Amygdala (tissue), 56 donors: ENCODE measurements around the gene LCN15.
A peak's percentile ranks its signal among the peaks of the same experiment; 100 is the strongest.
"Not testable (repeated sequence)": the region's sequence is repeated elsewhere in the genome, so short reads cannot be mapped to it uniquely, and the experiment has no call there.

Experiments
- DNase-seq, 56 donors: peaks; one replicate each; lab custom pipeline; 2025; lab: John Stamatoyannopoulos, UW

LCN15 gene, protein sequence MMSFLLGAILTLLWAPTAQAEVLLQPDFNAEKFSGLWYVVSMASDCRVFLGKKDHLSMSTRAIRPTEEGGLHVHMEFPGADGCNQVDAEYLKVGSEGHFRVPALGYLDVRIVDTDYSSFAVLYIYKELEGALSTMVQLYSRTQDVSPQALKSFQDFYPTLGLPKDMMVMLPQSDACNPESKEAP

DNA sequence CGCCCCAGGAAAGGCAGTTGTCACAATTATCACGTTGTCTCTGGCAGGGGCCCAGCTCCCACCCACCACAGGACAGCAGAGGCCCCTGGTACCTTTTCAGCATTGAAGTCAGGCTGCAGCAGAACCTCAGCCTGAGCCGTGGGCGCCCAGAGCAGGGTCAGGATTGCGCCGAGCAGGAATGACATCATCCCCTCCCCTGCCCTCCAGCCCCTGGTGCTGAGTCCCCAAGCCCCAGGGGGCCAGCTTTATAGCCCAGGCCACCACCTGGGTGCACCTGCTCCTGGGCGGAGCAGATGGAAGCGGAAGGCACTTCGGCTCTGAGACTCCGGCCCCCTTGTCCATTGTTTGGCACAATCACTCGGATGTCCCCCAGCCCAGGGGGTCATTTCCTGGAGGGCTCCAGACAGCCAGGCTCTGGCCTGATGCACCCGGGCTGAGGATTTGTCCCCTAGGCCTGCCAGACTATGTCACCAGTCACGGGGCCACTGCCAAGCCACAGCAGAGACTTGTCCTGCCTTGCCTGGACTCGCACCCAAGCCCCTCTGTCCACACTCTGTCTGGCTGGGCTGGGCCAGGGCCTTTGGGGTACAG, at the start of gene LCN15:
Gene LCN15 (minus strand): TSS at position 218 of the 591 bp plus-strand sequence. CDS start 30 bp downstream, at position 188.
- no peak for DNase-seq

DNA sequence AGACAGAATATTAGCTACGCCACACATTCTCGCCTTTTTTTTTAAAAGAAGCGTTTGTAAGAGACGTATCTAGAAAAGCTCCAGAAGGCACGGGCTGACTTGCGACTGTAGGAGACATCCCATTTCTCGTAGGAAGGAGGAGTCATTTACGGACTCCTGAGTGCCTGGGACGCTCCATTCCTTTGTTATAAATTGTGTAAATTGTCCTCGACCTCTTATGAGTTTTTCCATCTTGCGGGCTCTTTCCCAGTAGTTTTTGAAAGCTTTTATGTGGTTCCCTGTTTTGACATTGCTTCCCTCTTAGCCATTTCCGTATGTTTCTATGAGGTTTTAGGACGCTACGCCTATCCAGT, 44.5 kb upstream of the LCN15 start:
- DNase-seq: no peak

DNA sequence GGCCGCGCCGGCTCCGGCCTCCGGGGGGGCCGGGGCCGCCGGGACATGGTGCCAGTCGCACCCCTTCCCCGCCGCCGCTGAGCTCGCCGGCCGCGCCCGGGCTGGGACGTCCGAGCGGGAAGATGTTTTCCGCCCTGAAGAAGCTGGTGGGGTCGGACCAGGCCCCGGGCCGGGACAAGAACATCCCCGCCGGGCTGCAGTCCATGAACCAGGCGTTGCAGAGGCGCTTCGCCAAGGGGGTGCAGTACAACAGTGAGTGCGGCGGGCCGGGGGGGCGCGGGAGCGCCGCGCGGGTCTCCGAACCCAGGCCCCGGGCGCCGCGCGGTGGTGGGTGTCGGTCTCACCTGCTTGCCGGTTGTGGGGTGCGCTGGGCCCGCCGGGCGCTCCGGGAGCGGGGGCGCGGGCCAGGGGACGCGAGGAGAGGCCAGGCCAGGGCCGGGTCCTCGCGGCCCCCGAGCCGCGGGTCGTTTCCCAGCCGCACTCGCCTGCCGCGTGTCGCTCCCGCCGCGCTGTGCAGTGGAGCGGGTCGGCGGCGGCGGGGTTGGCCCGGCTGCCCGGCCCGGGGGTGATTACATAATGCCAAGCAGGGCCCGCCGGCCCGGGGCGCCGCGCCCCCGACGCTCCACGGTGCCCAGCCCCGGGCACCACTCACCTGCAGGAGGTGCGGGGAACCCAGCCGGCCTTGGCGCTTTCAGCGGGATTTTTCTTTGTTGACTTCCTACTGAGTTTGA, 43.9 kb upstream of the LCN15 start:
- peak in 11 of 56 donors; percentile 20 to 72 (median 59) for DNase-seq

DNA sequence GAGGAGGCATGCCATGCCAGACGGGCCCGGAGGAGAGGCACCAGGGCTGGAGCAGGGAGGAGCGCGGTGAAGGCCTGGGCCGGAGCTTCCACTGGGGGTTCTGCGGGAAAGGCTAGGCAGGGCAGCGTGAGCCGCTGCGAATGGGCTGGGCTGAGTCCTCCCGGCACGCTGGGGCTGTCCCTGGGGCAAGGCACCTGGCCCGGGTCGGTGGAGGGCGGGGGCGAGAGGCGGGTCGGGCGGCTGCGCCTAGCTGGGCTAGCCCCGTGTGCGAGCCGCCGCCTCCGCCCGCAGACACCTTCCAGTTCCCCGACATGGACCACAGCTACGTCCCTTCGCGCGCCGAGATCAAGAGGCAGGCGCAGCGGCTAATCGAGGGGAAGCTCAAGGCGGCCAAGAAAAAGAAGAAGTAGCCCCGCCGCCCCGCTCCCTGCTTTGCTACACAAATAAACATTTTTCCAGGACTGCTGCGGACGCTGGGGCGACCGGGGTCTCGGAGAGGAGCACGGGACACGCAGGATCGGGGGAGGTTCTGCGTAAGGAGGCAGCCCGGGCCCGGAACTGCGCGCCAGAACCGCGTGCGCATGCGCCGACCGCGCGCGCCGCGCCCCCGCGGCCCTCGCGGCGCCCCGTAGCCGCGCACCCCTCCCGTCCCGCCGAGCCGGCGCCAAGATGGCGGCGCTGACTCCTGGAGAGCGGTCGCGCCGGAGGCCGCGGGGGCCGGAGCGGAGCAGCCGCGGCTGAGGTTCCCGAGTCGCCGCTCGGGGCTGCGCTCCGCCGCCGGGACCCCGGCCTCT, 43.2 kb upstream of the LCN15 start, which contains the start of gene RABL6:
Gene RABL6 (plus strand): TSS at position 668 of the 794 bp plus-strand sequence. CDS start 249 bp downstream, outside the sequence.
- peak in 47 of 56 donors; percentile 22 to 85 (median 61) for DNase-seq

DNA sequence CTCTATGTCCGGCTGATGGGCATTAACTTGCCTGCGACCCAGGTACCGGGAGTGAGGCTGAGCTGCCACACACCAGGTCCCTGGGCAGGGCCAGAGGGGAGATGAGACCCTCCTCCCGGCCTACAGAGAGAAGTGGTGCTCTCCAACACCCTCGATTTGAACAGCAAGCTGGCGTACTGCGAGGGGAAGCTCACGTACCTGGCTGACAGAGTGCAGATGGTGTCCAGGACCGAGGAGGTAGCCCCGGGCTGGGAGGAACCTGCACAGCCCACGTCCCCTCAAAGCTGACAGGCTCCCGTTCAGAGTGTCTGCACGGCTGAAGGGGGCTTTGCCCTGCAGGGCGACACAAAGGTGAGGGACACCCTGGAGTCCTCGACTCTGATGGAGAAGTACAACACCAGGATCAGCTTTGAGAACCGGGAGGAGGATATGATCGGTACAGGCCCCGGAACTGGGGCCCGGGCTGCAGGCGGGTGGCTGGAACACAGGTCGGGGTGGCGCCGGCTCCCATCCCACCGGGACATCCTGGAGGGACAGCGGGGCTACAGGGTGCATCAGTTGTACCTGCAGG, 42.4 kb upstream of the LCN15 start:
- DNase-seq: no peak

DNA sequence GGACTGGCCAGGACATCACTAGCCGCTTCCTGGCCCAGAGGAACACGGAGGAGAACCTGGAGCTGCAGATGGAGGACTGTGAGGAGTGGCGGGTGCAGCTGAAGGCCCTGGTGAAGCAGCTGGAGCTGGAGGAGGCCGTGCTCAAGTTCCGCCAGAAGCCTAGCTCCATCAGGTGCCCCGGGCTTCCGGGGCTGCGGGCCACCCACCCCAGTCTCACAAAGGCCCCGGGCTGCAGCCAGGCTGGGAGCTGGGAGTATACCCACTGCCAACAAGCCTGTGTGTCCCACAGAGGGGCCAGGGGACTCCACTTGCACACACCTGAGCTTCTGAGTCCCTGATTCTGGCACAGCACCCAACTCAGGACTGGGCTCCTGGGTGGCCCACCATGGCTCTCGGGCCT, 41.7 kb upstream of the LCN15 start:
- DNase-seq: no peak

DNA sequence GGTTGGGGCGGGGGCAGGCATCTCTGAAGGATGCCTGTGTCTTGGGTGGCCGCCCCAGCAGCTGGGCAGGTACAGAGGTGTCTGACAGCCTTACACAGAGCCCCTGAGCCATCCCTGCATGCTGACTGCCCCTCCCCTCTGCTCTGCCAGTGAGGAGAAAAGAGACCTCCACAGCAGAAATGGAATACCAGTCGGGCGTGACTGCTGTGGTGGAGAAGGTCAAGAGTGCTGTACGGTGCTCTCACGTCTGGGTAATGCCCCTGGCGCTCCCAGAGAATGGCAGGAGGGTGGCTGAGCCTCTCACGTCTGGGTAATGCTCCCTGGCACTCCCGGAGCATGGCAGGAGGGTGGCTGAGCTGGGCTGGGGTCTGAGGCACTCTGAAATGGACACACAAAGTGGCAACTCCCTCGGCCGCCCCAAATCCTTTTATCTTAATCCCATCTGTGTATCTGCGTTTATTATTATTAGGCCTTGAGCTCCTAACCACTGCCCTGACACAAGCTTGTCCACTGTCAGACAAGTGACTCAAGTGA, 41.0 kb upstream of the LCN15 start:
- DNase-seq: no peak

DNA sequence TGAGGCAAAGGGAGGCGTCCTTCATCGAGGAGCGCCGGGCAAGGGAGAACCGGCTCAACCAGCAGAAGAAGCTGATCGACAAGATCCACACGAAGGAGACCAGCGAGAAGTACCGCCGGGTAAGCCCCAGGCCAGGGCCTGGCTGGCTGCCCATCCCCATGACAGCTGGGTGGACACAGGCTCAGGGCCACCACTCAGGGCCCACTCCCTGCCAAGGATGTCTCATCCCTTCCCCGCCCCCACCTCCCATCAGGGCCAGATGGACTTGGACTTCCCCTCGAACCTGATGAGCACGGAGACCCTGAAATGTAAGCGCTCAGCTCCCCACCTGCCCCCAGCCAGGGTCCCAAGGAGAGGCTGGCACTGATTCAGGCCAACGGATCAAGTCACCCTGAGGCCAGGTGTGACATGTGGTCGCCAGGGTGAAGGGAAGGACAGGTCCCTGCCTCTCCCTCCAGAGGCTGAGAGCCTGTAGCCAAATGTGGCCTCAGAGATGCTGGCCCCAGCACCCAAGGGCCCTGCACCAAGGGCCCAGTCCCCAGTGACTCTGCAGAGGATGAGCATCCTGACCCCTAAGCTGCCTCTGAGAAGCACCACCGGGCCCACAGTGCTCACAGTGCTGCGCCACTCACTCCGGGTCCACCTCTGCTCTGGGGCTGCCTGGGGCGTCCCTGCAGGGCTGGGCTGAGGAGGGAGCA, 40.3 kb upstream of the LCN15 start:
- no peak for DNase-seq

DNA sequence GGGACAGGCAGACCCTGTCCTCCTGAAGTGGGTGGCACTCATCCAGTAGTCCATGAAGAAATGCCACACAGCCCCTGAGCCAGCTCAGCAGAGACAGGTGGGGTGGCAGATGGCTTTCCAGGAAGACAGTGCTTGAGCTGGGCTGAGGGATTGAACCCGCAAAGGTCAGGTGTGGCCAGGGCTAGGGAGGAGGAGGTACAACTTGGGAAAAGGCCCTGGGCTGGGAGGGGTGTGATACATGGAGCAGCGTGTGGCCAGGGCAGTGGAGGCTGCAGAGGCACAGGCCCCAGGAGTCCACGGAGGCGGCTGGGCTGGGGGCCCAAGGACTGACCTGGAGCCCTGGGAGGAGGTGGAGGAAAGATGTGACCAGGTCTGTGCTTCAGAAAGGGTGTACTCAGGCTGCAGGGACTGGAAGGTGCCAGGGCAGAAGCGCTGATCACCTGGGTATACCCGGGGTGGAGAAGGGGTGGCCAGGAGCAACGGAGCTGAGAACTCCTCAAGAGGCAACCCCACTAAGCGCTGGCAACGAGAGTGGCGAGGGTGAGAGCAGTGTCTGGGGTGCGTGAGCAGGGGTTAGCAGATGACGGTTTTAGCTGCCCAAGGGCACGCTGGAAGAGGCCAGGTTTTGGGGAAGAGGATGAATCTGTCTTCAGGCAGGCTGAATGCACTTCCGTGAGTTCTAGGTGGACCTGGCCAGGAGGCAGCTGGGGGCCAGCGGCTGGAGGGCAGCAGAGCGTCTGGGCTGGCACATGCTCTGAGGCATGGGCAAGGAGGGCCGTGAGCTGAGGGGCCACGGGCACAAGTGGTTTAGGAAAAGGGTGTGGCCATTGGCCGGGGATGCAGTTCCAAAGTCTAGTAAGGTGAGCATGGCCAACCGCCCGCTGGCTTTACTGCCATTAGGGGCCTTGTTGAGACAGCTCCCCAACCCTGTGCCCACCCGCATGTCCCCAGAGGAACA, 39.5 kb upstream of the LCN15 start:
- no peak for DNase-seq

DNA sequence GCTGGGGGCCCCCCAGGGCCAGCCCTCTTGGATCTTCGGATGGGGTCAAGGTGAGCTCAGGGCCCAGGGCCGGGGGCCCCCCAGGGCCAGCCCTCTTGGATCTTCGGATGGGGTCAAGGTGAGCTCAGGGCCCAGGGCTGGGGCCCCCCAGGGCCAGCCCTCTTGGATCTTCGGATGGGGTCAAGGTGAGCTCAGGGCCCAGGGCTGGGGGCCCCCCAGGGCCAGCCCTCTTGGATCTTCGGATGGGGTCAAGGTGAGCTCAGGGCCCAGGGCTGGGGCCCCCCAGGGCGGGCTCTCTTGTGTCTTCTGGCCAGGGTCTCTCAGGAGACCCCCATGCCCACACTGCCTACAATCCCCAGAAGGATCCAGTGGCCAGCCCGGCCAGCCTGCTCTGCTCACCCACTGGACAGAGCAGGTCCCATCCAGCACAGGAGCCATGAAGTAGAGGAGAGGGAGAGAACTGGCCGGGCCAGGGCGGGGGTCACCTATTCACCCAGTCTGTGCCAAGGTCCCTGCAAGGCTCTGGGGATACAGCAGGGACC, 38.8 kb upstream of the LCN15 start:
- DNase-seq: not testable (repeated sequence)

DNA sequence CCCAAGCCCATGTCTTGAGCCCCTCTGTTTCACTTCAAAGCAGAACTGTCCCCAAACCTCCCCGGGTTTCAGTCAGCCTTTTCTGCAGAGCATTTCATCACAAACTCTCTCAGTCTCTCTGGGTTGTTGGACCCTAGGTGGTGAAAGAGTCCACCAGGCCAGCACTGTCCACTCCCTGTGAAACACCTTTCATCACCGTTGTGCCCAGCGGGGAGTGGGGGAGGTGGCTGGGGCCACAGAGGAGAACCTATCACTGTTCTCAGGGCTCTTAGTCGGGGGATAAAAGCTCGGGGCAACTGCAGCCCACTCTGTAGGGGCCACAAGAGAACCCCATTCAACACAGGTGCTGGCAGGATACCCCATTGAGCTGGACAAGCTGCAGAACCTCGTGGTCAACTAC, 38.0 kb upstream of the LCN15 start:
- DNase-seq: no peak

DNA sequence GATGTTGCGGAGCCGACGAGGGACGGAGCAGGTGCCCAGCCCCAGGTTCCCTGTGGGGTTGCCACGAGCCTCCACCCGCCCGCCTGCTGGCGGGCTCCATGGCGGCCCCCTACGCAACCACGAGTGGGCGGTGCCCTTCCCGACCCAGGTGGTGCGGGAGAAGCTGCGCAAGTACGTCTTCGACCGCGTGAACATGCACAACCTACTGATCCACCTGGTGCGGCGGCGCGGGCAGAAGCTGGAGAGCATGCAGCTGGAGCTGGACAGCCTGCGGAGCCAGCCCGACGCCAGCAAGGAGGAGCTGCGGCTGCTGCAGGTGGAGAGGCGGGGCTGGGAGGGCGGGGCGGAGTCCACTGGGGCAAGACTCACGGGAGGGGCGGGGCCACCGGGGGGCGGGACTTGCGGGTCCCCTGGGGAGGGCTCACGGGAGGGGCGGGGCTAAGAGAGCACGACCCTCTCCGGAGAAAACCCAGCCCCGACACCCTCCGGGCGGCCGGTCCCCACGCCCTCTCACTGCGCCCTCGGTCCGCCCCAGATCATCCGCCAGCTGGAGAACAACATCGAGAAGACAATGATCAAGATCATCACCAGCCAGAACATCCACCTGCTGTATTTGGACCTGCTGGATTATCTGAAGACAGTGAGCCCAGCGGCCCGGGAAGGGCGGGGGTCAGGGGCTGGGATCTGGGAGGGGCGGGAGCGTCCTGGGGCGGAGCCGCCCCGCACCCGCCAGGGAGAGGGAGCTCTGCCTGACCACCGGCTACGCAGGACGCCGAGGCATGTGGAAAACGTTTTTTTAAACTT, 35.7 kb upstream of the LCN15 start:
- DNase-seq: peak in 38 of 56 donors; percentile 19 to 86 (median 59)

DNA sequence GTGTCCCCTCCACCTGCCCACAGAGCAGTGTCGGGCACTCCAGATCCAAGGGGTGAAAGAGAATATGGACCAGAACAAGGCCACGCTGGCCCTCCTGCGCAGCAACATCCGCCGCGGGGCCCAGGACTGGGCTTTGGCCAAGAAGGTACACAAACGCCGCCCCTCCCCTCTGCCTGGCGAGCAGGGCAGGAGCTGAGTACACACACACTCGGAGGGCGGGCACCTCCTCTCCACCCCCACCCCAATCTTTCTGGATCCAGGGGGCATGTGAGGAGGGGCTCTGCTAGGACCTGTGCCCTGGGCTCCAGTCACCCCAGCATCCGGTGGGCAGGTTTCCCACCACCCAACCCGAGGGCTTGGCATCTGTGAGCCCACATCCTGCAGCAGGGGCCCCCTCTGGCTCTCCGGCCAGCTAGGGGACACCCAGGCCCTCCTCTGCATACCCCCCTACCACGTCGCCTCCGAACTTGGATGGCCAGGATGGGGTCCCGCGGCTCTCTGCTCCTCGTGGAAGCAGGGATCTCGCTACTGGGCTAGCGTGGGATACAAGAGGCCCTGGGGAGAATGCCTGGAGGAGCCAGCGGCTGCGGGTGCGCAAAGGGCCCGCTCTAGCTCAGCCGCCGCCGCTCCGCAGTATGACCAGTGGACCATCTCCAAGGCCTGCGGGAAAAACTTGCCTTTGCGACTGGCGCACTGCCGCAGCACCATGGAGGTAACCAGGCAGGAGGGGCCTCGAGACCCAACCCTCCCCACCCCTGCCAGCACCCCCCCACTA, 34.9 kb upstream of the LCN15 start:
- DNase-seq: no peak

DNA sequence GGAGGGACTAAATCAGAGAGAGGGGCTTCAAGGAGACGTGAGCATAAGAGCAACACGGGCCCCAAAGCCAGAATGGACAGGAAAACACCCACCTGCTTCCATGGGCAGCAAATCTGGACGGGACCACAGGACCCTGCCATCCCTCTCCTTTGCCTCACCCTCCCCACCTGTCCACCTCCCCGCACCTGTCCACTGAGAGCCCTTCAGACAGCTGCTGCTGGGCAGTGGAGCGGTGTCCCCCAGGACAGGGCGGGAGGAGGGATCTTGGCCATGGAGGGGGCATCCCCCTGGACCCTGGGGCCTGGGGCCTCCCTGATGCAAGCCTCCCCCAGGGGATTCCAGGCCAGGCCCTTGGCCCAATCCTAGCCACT, 34.4 kb upstream of the LCN15 start:
- DNase-seq: no peak

DNA sequence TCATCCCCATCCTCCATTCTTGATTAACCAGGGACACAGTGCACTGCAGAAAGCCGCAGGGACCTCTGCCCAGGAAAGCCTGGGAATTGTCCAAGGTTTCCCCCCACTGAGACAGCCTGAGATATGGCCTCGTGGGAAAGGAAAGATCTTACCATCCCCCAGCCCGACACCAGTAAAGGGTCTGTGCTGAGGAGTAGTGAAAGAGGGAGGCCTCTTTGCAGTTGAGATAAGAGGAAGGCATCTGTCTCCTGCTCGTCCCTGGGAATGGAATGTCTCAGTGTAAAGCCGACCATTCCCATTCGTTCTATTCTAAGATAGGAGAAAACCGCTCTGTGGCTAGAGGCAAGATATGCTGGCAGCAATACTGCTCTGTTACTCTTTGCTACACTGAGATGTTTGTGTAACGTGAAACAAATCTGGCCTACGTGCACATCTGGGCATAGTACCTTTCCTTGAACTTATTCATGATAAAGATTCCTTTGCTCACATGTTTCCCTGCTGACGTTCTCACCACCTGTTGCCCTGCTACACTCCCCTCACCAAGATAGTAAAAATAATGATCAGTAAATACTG, 32.5 kb upstream of the LCN15 start:
- DNase-seq: not testable (repeated sequence)

DNA sequence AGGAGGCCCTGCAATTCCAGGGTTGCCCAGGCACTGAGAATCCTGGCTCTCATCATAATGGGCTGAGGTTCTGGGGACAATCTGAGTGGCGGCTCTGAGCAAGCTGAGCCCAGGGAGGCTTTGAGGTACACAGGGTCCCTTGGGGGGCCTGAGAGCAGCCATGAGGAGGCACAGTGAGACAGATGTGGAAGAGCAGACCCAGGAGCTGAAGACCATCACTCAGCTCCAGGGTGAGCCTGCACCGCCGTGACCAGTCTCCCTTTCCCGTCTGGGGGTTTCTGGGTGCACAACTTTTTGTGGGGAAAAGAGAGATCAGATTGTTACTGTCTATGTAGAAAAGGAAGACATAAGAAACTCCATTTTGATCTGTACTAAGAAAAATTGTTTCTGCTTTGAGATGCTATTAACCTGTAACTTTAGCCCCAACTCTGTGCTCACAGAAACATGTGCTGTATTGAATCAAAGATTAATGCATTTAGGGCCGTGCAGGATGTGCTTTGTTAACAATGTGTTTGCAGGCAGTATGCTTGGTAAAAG, 32.0 kb upstream of the LCN15 start, which contains the start of gene CCDC183:
Gene CCDC183 (plus strand): TSS at position 101 of the 537 bp plus-strand sequence. CDS start 60 bp downstream, at position 161.
- no peak for DNase-seq
